KOPT-K1 (cell line): ENCODE results near the gene ZCCHC9.
A peak's percentile ranks its signal among the peaks of the same experiment; 100 is the strongest.
"Not testable (repeated sequence)": the region's sequence is repeated elsewhere in the genome, so short reads cannot be mapped to it uniquely, and the experiment has no call there.

Experiments
- H3K27ac ChIP-seq: fragments of 200-600 bp; sonication (generic); 2 replicates; pipeline ENCODE4 v1.5.1; 2016; ENCODE audit warnings: antibody characterized with exemption, mild to moderate bottlenecking, low read depth, low read length; ENCODE audit not compliant: poor library complexity, severe bottlenecking
- H3K36me3 ChIP-seq: fragments of 200-600 bp; sonication (generic); 2 replicates; pipeline ENCODE4 v1.5.1; 2017; ENCODE audit warnings: antibody characterized with exemption, mild to moderate bottlenecking, low read length, moderate library complexity; ENCODE audit not compliant: insufficient read depth
- H3K9me3 ChIP-seq: fragments of 200-600 bp; sonication (generic); 2 replicates; pipeline ENCODE4 v1.5.1; 2017; ENCODE audit warnings: antibody characterized with exemption, low read length, mild to moderate bottlenecking; ENCODE audit not compliant: insufficient read depth, poor library complexity, severe bottlenecking

Gene ZCCHC9

GRCh38 chr5:81301271-81302015 is at the start of gene ZCCHC9:
ZCCHC9 (plus strand) TSS chr5:81301587; CDS start chr5:81304758, 3,171 bp downstream.
- H3K27ac ChIP-seq, result peak within 1 kb of the TSS; percentile 85
- no peaks in the 10 kb centered on the region for H3K9me3 ChIP-seq
- peaks cover 15% of the 10 kb centered on the region for H3K36me3 ChIP-seq

- Histone ChIP-seq H3K27ac (no peak overlapping the region), H3K36me3 (no peaks in the 10 kb centered on the region), H3K9me3 (no peaks in the 10 kb centered on the region)
These were observed 49.5 kb upstream of the ZCCHC9 start for GRCh38 chr5:81251922-81252321.

GRCh38 chr5:81252904-81253303 is 48.5 kb upstream of the ZCCHC9 start:
- Histone ChIP-seq H3K27ac (no peak overlapping the region), H3K9me3 (no peaks in the 10 kb centered on the region)

GRCh38 chr5:81253875-81254274 is 47.5 kb upstream of the ZCCHC9 start:
- Histone ChIP-seq H3K9me3 (no peaks in the 10 kb centered on the region), H3K27ac (no peak overlapping the region), H3K36me3 (no peaks in the 10 kb centered on the region)

More at GRCh38 chr5:81252904-81253303, 48.5 kb upstream of the ZCCHC9 start:
- no peaks in the 10 kb centered on the region for H3K36me3 ChIP-seq

GRCh38 chr5:81254886-81255559 is 46.4 kb upstream of the ZCCHC9 start:
- Histone ChIP-seq H3K9me3 (peaks cover 6% of the 10 kb centered on the region), H3K27ac (no peak overlapping the region), H3K36me3 (no peaks in the 10 kb centered on the region)

- H3K36me3 ChIP-seq, result no peaks in the 10 kb centered on the region
- peaks cover 16% of the 10 kb centered on the region for H3K9me3 ChIP-seq
- H3K27ac ChIP-seq, result no peak overlapping the region
These were observed 44.6 kb upstream of the ZCCHC9 start for GRCh38 chr5:81256766-81257165.

GRCh38 chr5:81262796-81263195 is 38.6 kb upstream of the ZCCHC9 start:
- not testable (repeated sequence) for H3K36me3 ChIP-seq, H3K27ac ChIP-seq
- H3K9me3 ChIP-seq, result peaks cover 31% of the 10 kb centered on the region

- peaks cover 25% of the 10 kb centered on the region for H3K9me3 ChIP-seq
- H3K27ac ChIP-seq, result no peak overlapping the region
- H3K36me3 ChIP-seq, result no peaks in the 10 kb centered on the region
These were observed 36.3 kb upstream of the ZCCHC9 start for GRCh38 chr5:81265101-81265500.

GRCh38 chr5:81268521-81269196 is 32.7 kb upstream of the ZCCHC9 start:
- H3K36me3 ChIP-seq, result no peaks in the 10 kb centered on the region
- H3K9me3 ChIP-seq, result peaks cover 20% of the 10 kb centered on the region
- H3K27ac ChIP-seq, result no peak overlapping the region

GRCh38 chr5:81269751-81270393 is 31.5 kb upstream of the ZCCHC9 start:
- Histone ChIP-seq H3K27ac (no peak overlapping the region), H3K9me3 (peaks cover 23% of the 10 kb centered on the region), H3K36me3 (no peaks in the 10 kb centered on the region)

GRCh38 chr5:81270394-81271027 is 30.9 kb upstream of the ZCCHC9 start:
- not testable (repeated sequence) for H3K36me3 ChIP-seq, H3K27ac ChIP-seq
- H3K9me3 ChIP-seq, result peaks cover 28% of the 10 kb centered on the region

GRCh38 chr5:81283976-81284375 is 17.4 kb upstream of the ZCCHC9 start:
- no peak overlapping the region for H3K27ac ChIP-seq
- no peaks in the 10 kb centered on the region for H3K9me3 ChIP-seq
- H3K36me3 ChIP-seq, result no peaks in the 10 kb centered on the region

GRCh38 chr5:81286059-81286617 is 15.2 kb upstream of the ZCCHC9 start:
- H3K9me3 ChIP-seq, result peaks cover 5% of the 10 kb centered on the region
- H3K36me3 ChIP-seq, result no peaks in the 10 kb centered on the region
- no peak overlapping the region for H3K27ac ChIP-seq

GRCh38 chr5:81288021-81288433 is 13.4 kb upstream of the ZCCHC9 start:
- Histone ChIP-seq H3K9me3 (peaks cover 24% of the 10 kb centered on the region), H3K36me3 (0 out of 2 replicates have a peak, but pooled peaks cover 6% of the 10 kb centered on the region), H3K27ac (no peak overlapping the region)
